ENCODE results near the gene CAVIN1.

CAVIN1 gene

DNA sequence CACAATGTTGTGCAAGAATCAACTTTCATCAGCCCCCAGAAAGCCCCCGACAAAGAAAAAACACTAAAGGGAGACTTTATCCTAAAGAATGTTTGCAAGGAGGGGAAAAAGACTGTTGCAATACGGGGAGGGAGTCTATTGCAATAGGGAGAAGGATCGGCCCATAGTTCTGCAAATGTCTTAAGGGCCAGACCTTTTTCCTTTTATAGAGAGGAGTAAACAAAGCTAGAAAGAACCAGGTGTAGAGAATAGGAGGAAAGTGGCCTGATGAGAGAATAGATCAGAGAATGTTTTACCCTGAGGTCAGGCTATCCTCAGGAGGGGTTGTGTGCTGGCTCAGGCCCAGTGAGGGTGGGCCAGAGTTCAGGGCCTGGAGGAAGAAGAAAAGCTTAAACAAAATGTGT lies 8.7 kb upstream of the CAVIN1 start:
- TF ChIP-seq SIN3A (IDR thresholded peaks at IDR 0.05; ENCODE audit: borderline replicate concordance, insufficient read depth, low read length) (no peak), TAF1 (IDR thresholded peaks at IDR 0.05; ENCODE audit: borderline replicate concordance, insufficient read depth, low read length) (no peak), POLR2AphosphoS5 (IDR thresholded peaks at IDR 0.05; ENCODE audit: low read depth, low read length) (no peak), FOXP2 (optimal IDR thresholded peaks at IDR 0.05; ENCODE audit: borderline replicate concordance, extremely low read depth, extremely low read length, insufficient read depth) (no peak)
- TF ChIP-seq, protein P1, sequence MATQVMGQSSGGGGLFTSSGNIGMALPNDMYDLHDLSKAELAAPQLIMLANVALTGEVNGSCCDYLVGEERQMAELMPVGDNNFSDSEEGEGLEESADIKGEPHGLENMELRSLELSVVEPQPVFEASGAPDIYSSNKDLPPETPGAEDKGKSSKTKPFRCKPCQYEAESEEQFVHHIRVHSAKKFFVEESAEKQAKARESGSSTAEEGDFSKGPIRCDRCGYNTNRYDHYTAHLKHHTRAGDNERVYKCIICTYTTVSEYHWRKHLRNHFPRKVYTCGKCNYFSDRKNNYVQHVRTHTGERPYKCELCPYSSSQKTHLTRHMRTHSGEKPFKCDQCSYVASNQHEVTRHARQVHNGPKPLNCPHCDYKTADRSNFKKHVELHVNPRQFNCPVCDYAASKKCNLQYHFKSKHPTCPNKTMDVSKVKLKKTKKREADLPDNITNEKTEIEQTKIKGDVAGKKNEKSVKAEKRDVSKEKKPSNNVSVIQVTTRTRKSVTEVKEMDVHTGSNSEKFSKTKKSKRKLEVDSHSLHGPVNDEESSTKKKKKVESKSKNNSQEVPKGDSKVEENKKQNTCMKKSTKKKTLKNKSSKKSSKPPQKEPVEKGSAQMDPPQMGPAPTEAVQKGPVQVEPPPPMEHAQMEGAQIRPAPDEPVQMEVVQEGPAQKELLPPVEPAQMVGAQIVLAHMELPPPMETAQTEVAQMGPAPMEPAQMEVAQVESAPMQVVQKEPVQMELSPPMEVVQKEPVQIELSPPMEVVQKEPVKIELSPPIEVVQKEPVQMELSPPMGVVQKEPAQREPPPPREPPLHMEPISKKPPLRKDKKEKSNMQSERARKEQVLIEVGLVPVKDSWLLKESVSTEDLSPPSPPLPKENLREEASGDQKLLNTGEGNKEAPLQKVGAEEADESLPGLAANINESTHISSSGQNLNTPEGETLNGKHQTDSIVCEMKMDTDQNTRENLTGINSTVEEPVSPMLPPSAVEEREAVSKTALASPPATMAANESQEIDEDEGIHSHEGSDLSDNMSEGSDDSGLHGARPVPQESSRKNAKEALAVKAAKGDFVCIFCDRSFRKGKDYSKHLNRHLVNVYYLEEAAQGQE (IDR thresholded peaks at IDR 0.05; ENCODE audit: insufficient read depth in 1 of 2, low read depth in 2 of 2, low read length in 2 of 2) = no peak

DNA sequence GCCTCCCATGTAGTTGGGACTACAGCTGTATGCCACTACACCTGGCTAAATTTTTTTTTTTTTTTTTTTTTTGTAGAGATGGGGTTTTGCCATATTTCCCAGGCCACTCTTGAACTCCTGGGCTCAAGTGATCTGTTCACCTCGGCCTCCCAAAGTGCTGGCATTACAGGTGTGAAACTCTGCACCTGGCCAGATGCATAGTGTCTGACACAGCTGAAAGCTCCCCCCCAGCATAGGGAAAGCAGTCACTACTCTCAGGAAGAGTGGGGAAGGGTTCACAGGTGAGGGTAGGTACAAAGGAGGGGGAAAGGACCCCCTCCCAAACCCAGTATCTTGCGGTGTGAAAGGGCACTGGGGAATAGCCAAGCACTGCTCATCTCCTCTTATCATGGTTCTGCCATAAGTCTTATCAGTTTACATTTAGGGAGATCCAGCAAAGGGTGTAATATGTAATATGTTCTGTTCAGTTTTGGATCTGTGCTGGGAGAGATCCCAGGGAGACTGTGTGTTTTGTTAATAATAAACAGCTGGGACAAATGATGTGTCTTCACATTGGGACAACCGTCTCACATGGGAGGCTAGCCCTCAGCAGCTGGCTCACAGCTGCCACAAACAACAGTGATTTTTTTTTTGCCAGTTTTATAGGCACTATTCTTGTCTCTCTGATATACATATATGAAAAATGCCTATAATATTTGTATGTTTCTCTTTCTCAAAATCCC lies 6.8 kb upstream of the CAVIN1 start:
- TF ChIP-seq POLR2AphosphoS5 (IDR thresholded peaks at IDR 0.05; ENCODE audit: low read depth, low read length) (no peak), TAF1 (IDR thresholded peaks at IDR 0.05; ENCODE audit: borderline replicate concordance, insufficient read depth, low read length) (no peak), SIN3A (IDR thresholded peaks at IDR 0.05; ENCODE audit: borderline replicate concordance, insufficient read depth, low read length) (no peak)

DNA sequence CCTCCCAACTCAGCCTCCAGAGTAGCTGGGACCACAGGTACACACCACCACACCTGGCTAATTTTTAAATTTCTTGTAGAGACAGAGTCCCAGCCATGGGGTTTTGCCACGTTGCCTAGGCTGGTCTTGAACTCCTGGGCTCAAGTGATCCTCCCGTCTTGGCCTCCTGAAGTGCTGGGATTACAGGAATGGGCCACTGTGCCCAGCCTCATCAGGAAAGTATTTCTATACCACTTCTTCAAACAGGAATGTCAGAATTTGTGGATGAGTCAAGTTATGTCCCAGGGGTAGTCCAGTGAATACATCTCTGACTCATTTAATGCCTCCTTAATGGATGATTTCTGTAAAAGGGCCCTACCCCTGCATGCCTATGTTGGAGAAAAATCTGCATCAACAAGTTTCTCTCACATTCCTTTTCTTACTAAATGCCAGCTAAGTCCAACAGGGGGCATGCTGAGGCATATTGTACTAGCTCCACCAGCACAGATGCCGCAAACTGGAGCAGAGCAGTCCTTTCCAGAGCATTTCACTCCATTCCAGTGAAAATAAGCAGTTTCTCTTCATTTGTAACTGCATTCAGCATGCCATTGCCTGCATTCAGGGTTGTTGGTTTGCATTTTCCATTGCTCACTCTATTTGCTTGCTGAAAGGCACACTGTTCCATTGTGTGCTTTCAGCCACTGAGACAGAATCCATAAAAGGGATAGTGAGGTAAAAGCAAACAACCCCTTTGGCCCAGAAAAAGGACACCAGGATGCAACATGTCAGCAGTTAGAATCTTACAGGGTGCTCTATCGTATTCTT lies 5.3 kb upstream of the CAVIN1 start:
- no peak for TF ChIP-seq TAF1 (IDR thresholded peaks at IDR 0.05; ENCODE audit: borderline replicate concordance, insufficient read depth, low read length)
- TF ChIP-seq POLR2AphosphoS5 (IDR thresholded peaks at IDR 0.05; ENCODE audit: low read depth, low read length) = no peak
- TF ChIP-seq SIN3A (IDR thresholded peaks at IDR 0.05; ENCODE audit: borderline replicate concordance, insufficient read depth, low read length) = no peak
- TF ChIP-seq, protein P1 (IDR thresholded peaks at IDR 0.05; ENCODE audit: insufficient read depth in 1 of 2, low read depth in 2 of 2, low read length in 2 of 2) = no peak
- no peak for TF ChIP-seq FOXP2 (optimal IDR thresholded peaks at IDR 0.05; ENCODE audit: borderline replicate concordance, extremely low read depth, extremely low read length, insufficient read depth)

DNA sequence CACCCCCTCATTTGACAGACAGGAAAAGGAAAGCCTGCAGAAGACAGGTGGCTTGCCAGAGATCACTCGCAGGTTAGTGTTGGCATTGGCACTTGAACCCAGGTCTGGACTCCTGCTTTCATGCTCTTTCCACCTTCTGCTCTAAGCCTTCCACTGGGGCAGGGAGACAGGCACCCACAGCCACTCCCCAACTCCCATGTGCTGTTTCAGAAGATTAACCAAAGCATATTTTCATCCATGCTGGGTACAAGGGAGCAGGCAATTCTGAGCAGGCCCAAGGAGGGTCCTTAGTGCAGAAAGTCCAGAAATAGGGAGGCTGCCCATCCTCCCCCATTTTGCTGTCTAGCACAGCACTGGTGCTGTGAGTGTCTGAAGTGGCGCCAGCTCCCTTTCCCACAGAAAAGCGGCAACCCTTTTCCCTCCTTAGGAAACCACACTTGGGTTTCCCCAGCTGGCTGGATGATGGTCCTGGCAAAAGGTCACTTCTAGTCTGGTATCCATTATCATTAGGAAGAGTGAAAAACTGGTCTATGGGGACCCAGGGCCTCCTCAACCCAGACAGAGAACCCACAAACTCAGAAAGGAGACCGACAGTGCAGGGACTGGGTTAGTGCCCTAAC lies 2.0 kb upstream of the CAVIN1 start:
- TF ChIP-seq FOXP2 (optimal IDR thresholded peaks at IDR 0.05; ENCODE audit: borderline replicate concordance, extremely low read depth, extremely low read length, insufficient read depth) (no peak), TAF1 (IDR thresholded peaks at IDR 0.05; ENCODE audit: borderline replicate concordance, insufficient read depth, low read length) (no peak), SIN3A (IDR thresholded peaks at IDR 0.05; ENCODE audit: borderline replicate concordance, insufficient read depth, low read length) (no peak), POLR2AphosphoS5 (IDR thresholded peaks at IDR 0.05; ENCODE audit: low read depth, low read length) (no peak)
- TF ChIP-seq, protein P1 (IDR thresholded peaks at IDR 0.05; ENCODE audit: insufficient read depth in 1 of 2, low read depth in 2 of 2, low read length in 2 of 2) = no peak

DNA sequence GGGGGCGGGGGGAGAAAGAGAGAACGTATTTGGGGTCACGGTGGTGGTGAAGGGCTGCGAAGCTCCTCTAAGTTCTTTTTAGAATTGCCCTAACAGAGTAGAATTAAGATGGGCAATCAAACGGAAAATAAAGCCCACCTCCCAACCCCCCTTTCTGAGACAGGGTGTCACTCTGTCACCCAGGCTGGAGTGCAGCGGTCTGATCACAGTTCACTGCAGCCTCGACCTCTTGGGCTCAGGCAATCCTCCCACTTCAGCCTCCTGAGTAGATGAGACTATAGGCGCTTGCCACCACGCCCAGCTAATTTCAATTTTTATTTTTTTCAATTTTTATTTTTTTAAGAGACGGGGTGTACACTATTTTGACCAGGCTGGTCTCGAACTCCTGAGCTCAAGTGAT lies 710 bp upstream of the CAVIN1 start:
- TF ChIP-seq SIN3A (IDR thresholded peaks at IDR 0.05; ENCODE audit: borderline replicate concordance, insufficient read depth, low read length) (no peak), FOXP2 (optimal IDR thresholded peaks at IDR 0.05; ENCODE audit: borderline replicate concordance, extremely low read depth, extremely low read length, insufficient read depth) (no peak), POLR2AphosphoS5 (IDR thresholded peaks at IDR 0.05; ENCODE audit: low read depth, low read length) (no peak), TAF1 (IDR thresholded peaks at IDR 0.05; ENCODE audit: borderline replicate concordance, insufficient read depth, low read length) (no peak)
